GM12864 (cell line): ENCODE measurements around the gene HIF3A.

Experiments used
- DNase-seq: peaks from one replicate; pipeline ENCODE4 v3.0.0-alpha.2; 2011; ENCODE audit warnings: low read depth
- H3K4me3 ChIP-seq: 2 replicates; pipeline ENCODE4 v1.5.1; 2011; ENCODE audit warnings: mild to moderate bottlenecking, low read depth, low read length, control low read depth
- TF ChIP-seq, protein P1 (sequence below): IDR thresholded peaks from 2 replicates; pipeline ENCODE4 v1.5.1; 2011; ENCODE audit warnings: low read depth, mild to moderate bottlenecking, moderate library complexity, low read length, control low read depth, inconsistent platforms; ENCODE audit errors: missing control alignments

The HIF3A gene

DNA sequence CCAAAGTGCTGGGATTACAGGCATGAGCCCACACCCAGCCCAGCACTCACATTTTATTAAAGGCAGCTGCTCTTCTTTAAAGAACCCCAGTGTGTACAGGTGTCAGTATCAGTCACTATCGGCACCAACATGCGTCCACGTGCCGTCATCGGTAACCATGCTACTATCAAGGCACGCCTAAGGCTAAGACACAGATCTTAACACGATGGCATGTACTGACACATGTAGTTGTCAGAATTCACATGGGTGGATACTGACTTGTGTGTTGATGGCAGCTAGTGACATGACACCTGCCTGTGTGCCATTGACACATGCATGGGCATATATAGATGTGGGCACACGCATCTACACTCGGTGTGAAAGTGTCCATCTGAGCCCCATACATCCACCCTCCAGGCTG lies 12.2 kb upstream of the HIF3A start:
- TF ChIP-seq, protein P1, sequence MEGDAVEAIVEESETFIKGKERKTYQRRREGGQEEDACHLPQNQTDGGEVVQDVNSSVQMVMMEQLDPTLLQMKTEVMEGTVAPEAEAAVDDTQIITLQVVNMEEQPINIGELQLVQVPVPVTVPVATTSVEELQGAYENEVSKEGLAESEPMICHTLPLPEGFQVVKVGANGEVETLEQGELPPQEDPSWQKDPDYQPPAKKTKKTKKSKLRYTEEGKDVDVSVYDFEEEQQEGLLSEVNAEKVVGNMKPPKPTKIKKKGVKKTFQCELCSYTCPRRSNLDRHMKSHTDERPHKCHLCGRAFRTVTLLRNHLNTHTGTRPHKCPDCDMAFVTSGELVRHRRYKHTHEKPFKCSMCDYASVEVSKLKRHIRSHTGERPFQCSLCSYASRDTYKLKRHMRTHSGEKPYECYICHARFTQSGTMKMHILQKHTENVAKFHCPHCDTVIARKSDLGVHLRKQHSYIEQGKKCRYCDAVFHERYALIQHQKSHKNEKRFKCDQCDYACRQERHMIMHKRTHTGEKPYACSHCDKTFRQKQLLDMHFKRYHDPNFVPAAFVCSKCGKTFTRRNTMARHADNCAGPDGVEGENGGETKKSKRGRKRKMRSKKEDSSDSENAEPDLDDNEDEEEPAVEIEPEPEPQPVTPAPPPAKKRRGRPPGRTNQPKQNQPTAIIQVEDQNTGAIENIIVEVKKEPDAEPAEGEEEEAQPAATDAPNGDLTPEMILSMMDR, result no peak
- no peak for DNase-seq
- no peak overlapping the region for H3K4me3 ChIP-seq

DNA sequence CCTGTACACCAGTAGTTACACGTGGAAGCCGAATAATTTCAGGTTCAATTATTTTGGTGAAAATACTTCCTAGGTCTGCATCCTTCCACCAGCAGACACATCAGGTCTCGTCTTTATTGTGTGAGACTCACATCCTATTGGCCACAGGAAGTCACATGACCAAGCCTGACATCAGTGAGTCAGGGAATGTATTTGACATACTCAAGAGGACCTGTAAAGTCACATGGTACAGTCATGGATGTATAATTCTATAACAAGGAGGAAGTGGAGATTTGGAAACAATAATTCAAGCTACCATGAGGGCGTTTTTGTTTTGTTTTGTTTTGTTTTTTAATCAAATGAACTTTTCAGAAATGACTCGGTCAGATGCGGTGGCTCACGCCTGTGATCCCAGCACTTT lies 9.3 kb upstream of the HIF3A start:
- DNase-seq, result no peak
- TF ChIP-seq, protein P1, result no peak
- H3K4me3 ChIP-seq, result no peak overlapping the region

DNA sequence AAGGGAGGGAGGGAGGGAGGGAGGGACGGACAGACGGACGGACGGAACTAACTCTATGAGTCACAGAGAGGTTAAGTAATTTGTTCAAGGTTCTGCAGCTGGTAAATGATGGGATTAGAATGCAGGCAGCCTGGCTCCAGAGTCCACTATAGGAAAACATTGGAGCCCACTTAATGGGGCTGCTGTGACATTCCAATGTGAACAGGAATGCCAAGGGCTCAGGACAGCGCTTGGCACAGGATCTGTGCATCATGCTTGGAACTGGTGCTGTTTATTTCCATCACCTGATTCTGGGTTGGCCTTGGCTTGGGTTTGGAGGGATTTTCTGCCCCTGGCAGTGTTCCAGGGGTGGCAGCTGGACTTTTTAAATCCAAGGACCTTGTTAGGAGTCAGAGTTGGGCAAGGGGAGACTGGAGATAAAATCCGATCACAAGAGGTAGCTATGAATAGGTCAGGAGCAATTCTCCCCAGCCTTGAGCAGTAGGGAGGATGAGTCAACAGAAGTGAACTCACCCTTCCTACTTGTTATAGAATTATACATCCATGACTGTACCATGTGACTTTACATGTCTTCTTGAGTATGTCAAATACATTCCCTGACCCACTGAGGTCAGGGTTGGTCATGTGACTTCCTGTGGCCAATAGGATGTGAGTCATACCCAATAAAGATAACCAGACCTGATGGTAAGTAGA lies 7.8 kb upstream of the HIF3A start:
- no peak overlapping the region for H3K4me3 ChIP-seq
- no peak for DNase-seq
- TF ChIP-seq, protein P1, result no peak

DNA sequence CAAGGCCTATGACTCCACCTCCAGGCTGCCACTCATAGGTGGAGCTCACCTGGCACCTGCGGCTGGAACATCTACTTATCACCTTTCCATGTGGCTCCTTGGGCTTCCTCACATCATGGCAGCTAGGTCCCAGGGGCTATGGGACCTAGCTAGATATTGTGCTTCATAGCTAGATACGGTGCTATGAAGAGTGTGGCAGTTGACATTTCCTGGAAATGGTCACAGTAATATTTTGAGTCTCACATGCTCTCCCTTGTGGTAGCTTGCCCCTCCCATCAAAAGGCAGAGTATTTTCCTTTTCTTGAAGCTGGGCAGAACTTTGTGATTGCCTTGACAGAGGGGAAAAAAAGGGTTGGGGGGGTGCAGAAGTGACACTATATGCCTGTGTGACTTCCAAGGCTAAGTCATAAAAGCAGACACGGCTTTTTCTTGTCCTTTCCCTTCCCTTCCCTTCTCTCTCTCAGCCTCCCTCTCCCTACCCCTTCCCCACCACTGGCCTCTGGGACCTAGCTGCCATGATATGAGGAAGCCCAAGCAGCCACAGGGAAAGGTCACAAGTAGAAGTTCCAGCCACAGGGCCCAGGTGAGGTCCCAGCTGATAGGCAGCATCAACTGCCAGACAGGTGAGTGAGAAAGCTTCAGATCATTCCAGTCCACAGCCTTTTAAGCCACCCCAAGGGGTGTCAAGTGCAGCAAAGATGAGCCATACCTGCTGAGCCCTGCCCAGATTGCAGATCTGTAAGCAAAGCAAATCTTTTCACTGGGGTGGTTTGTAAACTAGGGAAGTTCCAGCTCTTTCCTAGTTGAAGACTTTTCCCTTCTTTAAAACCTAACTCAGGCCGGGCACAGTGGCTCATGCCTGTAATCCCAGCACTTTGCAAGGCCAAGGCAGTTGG lies 6.9 kb upstream of the HIF3A start:
- no peak for DNase-seq
- H3K4me3 ChIP-seq, result no peak overlapping the region
- TF ChIP-seq, protein P1, result no peak

DNA sequence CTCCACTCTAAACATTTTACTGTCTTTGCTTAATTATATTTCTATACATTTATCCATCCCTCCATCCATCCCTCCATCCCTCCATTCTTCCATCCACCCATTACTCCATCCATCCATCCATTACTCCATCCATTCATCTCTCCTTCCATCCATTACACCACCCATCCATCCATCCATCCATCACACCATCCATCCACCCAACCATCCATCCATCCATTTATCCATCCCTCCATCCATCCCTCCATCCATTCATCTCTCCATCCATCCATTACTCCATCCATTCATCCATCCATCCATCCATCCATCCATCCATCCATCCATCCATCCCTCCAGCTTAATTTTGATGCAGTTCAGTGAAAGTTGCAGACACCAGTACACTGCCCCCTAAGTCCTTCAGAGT lies 5.0 kb upstream of the HIF3A start:
- TF ChIP-seq, protein P1, result no peak
- no peak for DNase-seq
- no peak overlapping the region for H3K4me3 ChIP-seq

DNA sequence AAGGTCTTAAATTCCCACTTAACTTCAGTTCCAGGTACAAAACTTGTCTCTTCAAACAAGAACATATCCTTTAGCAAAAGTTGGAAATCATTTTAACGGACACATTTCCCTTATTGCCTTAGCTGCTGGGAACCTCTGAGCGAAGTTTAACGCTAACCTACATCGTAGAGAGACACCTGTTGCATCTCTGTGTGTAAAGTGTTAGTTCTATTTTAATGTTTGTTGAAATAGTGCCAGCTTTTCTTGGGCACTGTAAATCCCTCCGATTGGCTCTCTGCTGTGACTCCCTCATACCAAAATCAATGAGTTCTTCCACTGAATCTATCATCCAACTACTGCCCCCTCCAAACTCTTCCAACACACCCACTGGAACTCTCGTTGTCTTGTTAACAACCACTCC lies 2.3 kb upstream of the HIF3A start:
- H3K4me3 ChIP-seq, result no peak overlapping the region
- no peak for DNase-seq
- TF ChIP-seq, protein P1, result no peak
